ENCODE measurements around the gene SMARCAL1. TPM values are rescaled to one million over a fixed set of nuclear protein-coding genes. Genes with fewer than 3 reads are reported as not detected.

SMARCAL1 gene
- total RNA-seq, 1 experiment from 2014 or later = 20.9 TPM

GRCh38 chr2:216426166-216426777 lies 14.0 kb downstream of the SMARCAL1 start:
- ATAC-seq = no peak

More at GRCh38 chr2:216426166-216426777, 14.0 kb downstream of the SMARCAL1 start:
- Mint-ChIP-seq H3K36me3 (peaks cover 56% of the 10 kb centered on the region), H3K27me3 (ENCODE audit: low read depth) (no peaks in the 10 kb centered on the region), H3K9me3 (peaks cover 4% of the 10 kb centered on the region; the same call in 1 of the 2 replicates), H3K4me3 (no peak overlapping the region), H3K27ac (no peak overlapping the region), H3K4me1 (no peaks in the 10 kb centered on the region)
- POLR2A ChIA-PET = interaction anchor here (0.7 kb wide), 1 partner anchor 18 kb away, joined by 3 read pairs; no protein-coding TSS in a partner anchor
- CTCF ChIA-PET = interaction anchor here (1.0 kb wide), 1 partner anchor 22 kb away, joined by 3 read pairs; no protein-coding TSS in a partner anchor
- DNase-seq (ENCODE audit: low spot score) = no peak
- no peak for TF ChIP-seq ZNF138 (CRISPR knock-in tag; conservative IDR thresholded peaks at IDR 0.05)
- no peak for TF ChIP-seq PRDM15 (CRISPR knock-in tag; IDR thresholded peaks at IDR 0.05)
- TF ChIP-seq TEAD1 (CRISPR knock-in tag; IDR thresholded peaks at IDR 0.05) = no peak
- TF ChIP-seq EMX1 (CRISPR knock-in tag; IDR thresholded peaks at IDR 0.05) = no peak
- TF ChIP-seq NFATC4 (CRISPR knock-in tag; IDR thresholded peaks at IDR 0.05) = no peak
- TF ChIP-seq RORB (CRISPR knock-in tag; IDR thresholded peaks at IDR 0.05) = no peak
- TF ChIP-seq ZNF317 (CRISPR knock-in tag; IDR thresholded peaks at IDR 0.05; ENCODE audit: borderline replicate concordance, low read depth) = no peak
- TF ChIP-seq AFF4 (CRISPR knock-in tag; IDR thresholded peaks at IDR 0.05; ENCODE audit: borderline replicate concordance) = no peak
- TF ChIP-seq NFYB (CRISPR knock-in tag; conservative IDR thresholded peaks at IDR 0.05; ENCODE audit: low read depth) = no peak
- no peak for TF ChIP-seq SMAD3 (CRISPR knock-in tag; IDR thresholded peaks at IDR 0.05; ENCODE audit: borderline replicate concordance)
- no peak for TF ChIP-seq TP53 (CRISPR knock-in tag; IDR thresholded peaks at IDR 0.05)
- TF ChIP-seq CREM (CRISPR knock-in tag; IDR thresholded peaks at IDR 0.05) = no peak
- TF ChIP-seq, protein P1, sequence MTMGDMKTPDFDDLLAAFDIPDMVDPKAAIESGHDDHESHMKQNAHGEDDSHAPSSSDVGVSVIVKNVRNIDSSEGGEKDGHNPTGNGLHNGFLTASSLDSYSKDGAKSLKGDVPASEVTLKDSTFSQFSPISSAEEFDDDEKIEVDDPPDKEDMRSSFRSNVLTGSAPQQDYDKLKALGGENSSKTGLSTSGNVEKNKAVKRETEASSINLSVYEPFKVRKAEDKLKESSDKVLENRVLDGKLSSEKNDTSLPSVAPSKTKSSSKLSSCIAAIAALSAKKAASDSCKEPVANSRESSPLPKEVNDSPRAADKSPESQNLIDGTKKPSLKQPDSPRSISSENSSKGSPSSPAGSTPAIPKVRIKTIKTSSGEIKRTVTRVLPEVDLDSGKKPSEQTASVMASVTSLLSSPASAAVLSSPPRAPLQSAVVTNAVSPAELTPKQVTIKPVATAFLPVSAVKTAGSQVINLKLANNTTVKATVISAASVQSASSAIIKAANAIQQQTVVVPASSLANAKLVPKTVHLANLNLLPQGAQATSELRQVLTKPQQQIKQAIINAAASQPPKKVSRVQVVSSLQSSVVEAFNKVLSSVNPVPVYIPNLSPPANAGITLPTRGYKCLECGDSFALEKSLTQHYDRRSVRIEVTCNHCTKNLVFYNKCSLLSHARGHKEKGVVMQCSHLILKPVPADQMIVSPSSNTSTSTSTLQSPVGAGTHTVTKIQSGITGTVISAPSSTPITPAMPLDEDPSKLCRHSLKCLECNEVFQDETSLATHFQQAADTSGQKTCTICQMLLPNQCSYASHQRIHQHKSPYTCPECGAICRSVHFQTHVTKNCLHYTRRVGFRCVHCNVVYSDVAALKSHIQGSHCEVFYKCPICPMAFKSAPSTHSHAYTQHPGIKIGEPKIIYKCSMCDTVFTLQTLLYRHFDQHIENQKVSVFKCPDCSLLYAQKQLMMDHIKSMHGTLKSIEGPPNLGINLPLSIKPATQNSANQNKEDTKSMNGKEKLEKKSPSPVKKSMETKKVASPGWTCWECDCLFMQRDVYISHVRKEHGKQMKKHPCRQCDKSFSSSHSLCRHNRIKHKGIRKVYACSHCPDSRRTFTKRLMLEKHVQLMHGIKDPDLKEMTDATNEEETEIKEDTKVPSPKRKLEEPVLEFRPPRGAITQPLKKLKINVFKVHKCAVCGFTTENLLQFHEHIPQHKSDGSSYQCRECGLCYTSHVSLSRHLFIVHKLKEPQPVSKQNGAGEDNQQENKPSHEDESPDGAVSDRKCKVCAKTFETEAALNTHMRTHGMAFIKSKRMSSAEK (CRISPR knock-in tag; IDR thresholded peaks at IDR 0.05; ENCODE audit: borderline replicate concordance) = no peak
- TF ChIP-seq ATF2 (CRISPR knock-in tag; IDR thresholded peaks at IDR 0.05; ENCODE audit: borderline replicate concordance, low read depth) = no peak
- TF ChIP-seq NFE2L1 (CRISPR knock-in tag; IDR thresholded peaks at IDR 0.05) = no peak
- no peak for TF ChIP-seq FOXJ3 (CRISPR knock-in tag; IDR thresholded peaks at IDR 0.05; ENCODE audit: borderline replicate concordance)
- no peak for TF ChIP-seq MXD4 (CRISPR knock-in tag; IDR thresholded peaks at IDR 0.05; ENCODE audit: borderline replicate concordance)
- TF ChIP-seq GRHL2 (CRISPR knock-in tag; IDR thresholded peaks at IDR 0.05; ENCODE audit: insufficient replicate concordance, severe bottlenecking) = no peak
- TF ChIP-seq NR1H2 (CRISPR knock-in tag; IDR thresholded peaks at IDR 0.05) = no peak
